HG03025 (cell line): ENCODE results near the gene ARHGEF16.
A peak's percentile ranks its signal among the peaks of the same experiment; 100 is the strongest.

Source experiments
- ATAC-seq: cut with Tn5 transposase; IDR thresholded peaks from one replicate; pipeline ENCODE4 v1.9.1; 2021; ENCODE audit warnings: mild to moderate bottlenecking, moderate library complexity; ENCODE audit not compliant: unreplicated experiment, low FRiP score

ARHGEF16 gene

DNA sequence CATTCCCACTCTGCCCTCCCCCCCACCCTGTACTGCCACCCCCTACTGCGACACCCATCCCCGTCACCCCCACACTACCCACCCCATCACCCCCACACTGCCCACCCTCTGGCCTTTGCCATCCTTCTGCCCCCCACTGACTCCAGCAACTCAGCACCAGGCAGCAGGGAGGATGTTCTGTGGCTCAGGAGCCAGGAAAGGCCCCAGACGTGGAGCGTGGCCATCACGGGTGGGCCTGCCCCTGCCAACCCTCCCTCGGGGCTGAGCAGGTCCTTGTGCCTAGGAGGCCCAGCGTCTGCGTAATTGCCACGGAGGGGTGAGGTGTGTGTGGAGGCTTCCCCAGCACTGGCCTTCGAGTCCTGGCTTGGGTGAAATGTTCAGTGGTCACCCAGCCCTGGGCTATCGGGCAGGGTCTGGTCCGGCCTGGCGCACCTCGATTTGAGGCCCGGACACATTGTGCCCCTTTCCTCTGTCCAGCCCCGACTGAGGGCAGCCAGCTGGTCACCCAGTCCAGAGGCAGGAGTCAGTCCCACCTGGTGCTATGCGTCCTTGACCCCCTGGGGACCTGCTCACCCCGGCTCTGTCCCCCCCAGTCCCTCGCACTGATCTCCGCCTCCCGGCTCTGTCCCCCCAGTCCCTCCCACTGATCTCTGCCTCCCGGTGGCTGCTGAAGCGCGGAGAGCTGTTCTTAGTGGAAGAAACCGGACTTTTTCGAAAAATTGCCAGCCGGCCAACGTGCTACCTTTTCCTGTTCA, 23.0 kb downstream of the ARHGEF16 start:
- no peak for ATAC-seq

- ATAC-seq: no peak
These were observed 23.7 kb downstream of the ARHGEF16 start for GRCh38 chr1:3478187-3478586.

DNA sequence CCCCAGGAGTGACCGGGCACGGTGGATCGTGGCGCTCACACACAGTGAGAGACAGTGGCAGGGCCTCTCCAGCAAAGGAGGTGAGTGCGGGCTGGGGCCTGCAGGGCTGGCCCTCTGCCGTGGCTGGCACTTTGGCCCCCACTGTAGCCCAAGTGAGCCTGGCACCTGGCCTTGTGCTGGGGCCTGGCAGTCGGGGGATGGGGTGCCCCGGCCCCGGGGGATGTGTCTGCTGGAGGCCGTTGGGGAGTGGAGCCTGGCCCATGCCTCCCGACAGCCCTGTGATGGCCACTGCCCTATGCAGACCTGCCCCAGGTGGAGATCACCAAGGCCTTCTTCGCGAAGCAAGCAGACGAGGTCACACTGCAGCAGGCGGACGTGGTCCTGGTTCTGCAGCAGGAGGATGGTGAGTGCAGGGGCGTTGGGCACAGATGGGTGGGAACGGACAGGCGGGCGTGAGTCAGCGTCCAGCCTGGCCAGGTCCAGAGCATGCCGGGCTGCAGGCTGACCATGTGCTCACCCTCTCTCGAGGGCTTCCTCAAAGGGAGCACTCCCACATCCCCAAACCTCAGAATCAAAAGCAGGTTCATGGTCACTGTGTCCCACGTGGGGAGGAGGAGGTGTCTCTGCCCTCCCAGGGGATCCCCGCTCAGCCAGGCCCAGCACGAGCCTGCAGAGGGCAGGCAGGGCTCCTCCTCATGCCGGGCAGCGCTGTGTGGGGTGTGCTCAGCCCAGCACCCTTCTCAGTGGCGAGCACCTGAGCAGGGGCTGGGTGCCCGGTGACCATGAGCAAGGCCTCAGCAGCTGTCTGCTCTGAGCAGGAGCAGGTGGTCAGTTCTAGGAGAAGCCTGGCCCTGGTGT, 25.3 kb downstream of the ARHGEF16 start:
- ATAC-seq: no peak

- no peak for ATAC-seq
These were observed 25.9 kb downstream of the ARHGEF16 start for GRCh38 chr1:3480369-3480719.

GRCh38 chr1:3481046-3481445, 26.6 kb downstream of the ARHGEF16 start:
- ATAC-seq: no peak

DNA sequence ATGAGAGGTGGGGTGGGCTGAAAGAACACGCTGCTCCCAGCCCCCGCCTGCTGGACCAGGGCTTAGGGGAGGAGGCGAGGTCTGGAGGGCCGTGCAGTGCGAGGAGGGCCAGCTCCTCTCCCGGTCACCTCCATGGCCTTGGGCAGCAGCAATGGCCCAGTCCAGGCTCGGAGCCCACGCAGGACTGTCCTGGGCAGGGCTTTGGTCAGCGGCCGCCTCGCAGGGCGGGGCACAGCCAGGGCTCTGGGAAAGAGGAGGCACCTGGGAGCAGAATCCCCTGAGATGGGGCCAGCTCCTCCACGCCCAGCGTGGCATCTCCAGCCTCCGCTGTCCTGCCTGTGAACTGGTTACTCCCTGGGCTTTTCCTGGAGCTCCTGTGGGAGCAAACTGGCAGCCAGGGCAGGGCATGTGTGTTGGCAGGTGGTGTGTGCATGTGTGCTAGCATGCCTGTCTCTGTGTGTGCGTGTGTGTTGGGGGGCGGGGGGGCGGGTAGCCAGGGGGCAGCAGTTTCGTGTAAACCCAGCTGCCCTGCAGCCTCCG, 27.4 kb downstream of the ARHGEF16 start:
- ATAC-seq: no peak

DNA sequence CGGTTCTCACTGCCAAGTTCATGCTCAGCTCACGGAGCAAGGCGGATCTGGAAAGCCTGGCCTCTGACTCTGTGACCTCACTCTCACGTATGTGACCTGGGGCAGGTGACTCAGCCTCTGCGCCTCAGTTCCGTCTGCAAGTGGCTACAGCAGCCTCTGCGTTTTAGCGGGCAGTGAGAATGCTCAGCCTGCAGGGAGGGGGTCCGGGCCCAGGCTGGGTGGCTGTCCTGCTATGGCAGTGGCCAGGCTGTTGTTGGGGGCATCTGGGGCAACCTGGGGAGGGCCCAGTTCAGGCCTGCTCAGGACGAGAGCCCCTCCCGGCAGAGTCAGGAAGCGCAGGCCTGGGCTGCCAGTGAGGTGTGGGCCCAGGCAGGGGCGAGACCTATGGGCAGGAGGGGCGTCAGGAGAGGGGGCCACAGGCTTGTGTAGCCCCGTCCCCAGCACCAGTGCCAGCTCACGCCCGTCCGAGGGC, 27.9 kb downstream of the ARHGEF16 start:
- no peak for ATAC-seq

DNA sequence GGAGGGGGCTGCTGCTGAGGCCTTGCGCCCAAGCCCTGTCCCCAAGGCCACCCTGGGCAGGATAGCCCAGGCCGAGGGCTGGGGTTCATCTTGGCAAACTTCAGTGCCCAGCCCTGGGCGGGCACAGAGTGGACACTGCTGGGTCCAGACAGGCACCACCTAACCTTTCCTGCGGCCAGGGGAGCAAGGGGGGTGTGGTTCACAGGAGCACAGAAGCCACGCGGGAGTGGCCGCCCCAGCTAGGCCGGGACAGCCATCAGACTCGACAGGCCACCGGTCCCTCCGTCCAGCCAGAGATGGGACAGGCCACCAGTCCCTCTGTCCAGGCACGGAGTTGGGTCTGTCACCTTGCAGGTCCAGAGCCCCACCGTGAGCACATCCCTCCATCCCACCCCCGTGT, 28.9 kb downstream of the ARHGEF16 start:
- ATAC-seq: no peak

- ATAC-seq: no peak
These were observed 29.5 kb downstream of the ARHGEF16 start for GRCh38 chr1:3483801-3484444.

DNA sequence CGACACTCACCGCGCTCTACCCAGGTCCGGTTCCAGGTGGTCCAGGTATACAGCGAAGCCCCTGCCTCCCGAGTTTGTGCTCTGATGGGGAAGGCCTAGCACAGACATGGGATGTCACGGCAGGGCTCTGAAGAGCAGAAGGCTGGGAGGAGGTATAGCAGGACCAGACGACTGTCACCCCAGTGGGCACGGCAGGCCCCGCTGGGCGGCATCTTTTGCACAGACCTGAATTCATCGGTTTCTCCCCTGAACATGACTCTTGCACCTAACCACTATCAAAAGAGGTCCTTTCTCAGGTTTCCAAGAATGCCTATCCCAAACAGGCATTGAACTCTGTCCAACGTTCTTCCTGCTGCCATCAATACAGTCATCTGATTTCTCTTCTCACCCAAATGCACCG, 30.6 kb downstream of the ARHGEF16 start:
- no peak for ATAC-seq

DNA sequence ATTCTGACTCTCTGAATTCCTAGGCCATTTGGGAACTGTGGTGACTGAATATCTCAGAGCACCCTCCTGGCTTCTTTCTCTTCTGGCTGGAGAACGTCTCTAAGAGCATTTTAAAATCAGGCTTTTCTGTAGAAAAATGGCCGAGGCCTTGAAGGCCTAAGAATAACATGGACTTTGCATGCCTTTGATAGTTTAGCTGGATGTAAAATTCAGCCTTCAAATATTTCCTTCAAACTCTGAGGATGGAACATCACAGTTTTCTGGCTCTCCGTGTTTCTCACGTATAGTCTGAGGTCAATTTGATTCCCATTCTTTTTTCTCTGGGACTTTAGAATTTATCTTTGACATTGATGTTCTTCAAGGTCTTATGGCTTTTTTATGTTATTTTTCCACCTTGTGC, 34.0 kb downstream of the ARHGEF16 start:
- no peak for ATAC-seq

DNA sequence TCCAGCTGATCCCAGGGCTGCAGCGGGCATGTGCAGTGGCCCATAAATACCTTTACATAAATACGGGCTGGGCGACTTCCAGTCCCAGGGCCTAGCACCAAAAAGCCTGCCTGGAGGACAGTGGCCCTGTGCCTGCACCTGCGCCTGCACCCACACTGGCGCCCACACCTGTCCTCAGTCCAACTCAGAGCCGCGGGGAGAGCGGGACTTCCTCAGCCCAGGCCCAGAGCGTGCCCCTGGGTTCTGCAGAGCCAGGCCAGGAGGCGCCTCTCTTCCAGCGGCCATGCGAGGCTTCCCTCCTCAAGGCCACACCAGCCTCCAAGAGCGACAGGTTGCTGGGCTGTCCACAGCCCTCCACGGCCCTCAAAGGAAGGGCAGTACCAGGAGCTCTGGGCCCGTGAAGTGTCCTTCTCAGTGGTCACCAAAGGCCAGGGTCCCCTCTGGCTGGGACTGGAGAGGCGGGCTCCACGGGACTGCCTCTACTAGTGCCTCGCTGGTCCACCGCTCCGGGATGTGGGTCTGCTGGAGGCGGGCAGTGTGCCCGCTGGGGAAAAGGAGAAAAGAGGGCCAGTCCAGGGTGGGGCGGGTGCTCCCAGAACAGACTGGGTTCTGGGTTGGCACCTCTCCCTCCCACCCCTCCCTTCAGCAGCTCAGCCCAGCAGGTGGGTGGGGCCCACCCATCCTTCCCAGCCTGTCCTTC, 35.7 kb downstream of the ARHGEF16 start:
- no peak for ATAC-seq

GRCh38 chr1:3491291-3492246, 37.1 kb downstream of the ARHGEF16 start:
- ATAC-seq: peak; percentile 61

- ATAC-seq: no peak
These were observed 38.2 kb downstream of the ARHGEF16 start for GRCh38 chr1:3492545-3493246.

DNA sequence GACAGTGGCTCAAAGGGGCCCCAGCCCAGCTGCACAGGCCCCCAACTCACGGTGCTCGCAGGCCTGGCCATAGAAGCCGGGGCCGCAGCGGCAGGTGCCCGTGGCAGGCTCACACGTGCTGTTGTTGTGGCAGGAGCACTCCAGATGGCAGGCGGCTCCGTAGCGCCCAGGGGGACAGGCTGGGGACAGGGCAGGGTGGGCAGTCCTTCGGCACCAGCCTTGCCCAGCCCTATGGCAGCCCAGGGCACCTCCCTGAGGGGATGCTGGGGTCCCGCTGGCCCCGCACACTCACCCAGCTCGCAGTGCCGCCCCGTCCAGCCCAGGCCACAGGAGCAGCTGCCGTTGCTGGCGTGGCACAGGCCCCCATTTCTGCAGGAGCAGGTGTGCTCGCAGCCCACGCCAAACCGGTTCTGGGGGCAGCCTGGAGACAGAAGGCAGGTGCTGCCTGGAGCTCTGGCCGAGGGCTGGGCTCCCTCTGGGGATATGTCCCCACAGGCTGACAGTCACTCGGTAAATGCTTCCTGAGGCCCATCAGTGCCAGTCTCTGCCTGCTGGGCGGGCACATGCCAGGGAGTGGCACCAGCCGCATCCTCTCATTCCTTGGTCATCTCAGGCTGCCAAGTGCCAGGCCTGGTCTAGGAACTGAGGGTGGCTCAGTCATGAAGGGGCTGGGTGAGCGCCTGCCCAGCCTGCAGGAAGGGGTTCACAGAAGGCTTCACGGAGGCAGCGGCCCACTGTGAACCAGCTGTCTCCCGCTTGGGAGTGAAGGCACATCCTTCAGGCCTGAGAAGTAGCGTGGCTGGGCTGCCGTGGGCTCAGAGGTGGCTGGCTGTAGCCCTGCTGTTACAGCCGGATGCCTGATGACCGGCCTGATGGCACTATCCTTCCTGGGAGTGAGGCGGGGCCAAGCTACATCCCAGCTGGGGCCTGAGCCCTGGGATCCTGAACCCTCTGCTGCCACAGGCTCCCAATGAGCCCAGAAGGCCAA, 40.1 kb downstream of the ARHGEF16 start:
- no peak for ATAC-seq

GRCh38 chr1:3495776-3496745, 41.6 kb downstream of the ARHGEF16 start:
- no peak for ATAC-seq
